Caco-2 (cell line): Measurements from ENCODE around the gene FNDC11. TPM values are rescaled to one million over a fixed set of nuclear protein-coding genes. Genes with fewer than 3 reads are reported as not detected.

Experiments used
- BruUV-seq: library from RNA; stranded (reverse); fragments of 400-500 nt; replicated peaks from 2 replicates; lab custom pipeline; 2021; lab: Mats Ljungman, UMichigan
- CTCF ChIA-PET: fragments of 300-600 bp; sonication (Branson Sonifier 250); formaldehyde crosslinking; loops from one replicate; lab custom pipeline; 2022; ENCODE audit warnings: antibody characterized with exemption; lab: Charles Lee
- POLR2A ChIA-PET: fragments of 300-600 bp; sonication (Branson Sonifier 250); formaldehyde crosslinking; loops from one replicate; lab custom pipeline; 2022; ENCODE audit warnings: antibody characterized with exemption; lab: Charles Lee
- DNase-seq, 2 experiments: peaks; one replicate each; pipeline versions ENCODE4 v3.0.0 to v3.0.0-alpha.2; 2020 to 2022
- H3K27me3 ChIP-seq: replicated peaks from 2 replicates; pipeline ENCODE4 v1.6.0; 2011; ENCODE audit warnings: low read length; ENCODE audit not compliant: control insufficient read depth, insufficient read depth
- H3K36me3 ChIP-seq: 2 replicates; pipeline ENCODE4 v1.5.1; 2011; ENCODE audit warnings: low read length; ENCODE audit not compliant: control insufficient read depth, insufficient read depth
- H3K4me1 ChIP-seq: fragments of 250-450 bp; sonication (Bioruptor Pico); 2 replicates; pipeline ENCODE4 v1.5.1; 2020; ENCODE audit warnings: mild to moderate bottlenecking
- H3K4me3 ChIP-seq: 2 replicates; pipeline ENCODE4 v1.5.1; 2011; ENCODE audit warnings: low read depth, mild to moderate bottlenecking, control low read depth, low read length
- H3K9me3 ChIP-seq: fragments of 250-450 bp; sonication (Bioruptor Pico); 2 replicates; pipeline ENCODE4 v1.5.1; 2020; ENCODE audit warnings: mild to moderate bottlenecking, moderate library complexity
- H3K27ac Mint-ChIP-seq: one replicate; pipeline ENCODE4 v1.8.0; 2022; ENCODE audit warnings: mixed read lengths; ENCODE audit not compliant: unreplicated experiment
- H3K27me3 Mint-ChIP-seq: one replicate; pipeline ENCODE4 v1.8.0; 2022; ENCODE audit warnings: mixed read lengths; ENCODE audit not compliant: insufficient read depth, unreplicated experiment
- H3K36me3 Mint-ChIP-seq: one replicate; pipeline ENCODE4 v1.8.0; 2022; ENCODE audit warnings: mild to moderate bottlenecking, mixed read lengths; ENCODE audit not compliant: insufficient read depth, unreplicated experiment
- H3K4me1 Mint-ChIP-seq: one replicate; pipeline ENCODE4 v1.8.0; 2022; ENCODE audit warnings: low read depth, mixed read lengths; ENCODE audit not compliant: unreplicated experiment
- H3K4me3 Mint-ChIP-seq: one replicate; pipeline ENCODE4 v1.8.0; 2022; ENCODE audit warnings: mild to moderate bottlenecking, moderate library complexity, mixed read lengths; ENCODE audit not compliant: unreplicated experiment
- H3K9me3 Mint-ChIP-seq: one replicate; pipeline ENCODE4 v1.8.0; 2022; ENCODE audit warnings: mixed read lengths; ENCODE audit not compliant: unreplicated experiment
- intact Hi-C: fragments of 100-400 bp; cut with micrococcal nuclease; formaldehyde crosslinking; loops from one replicate; pipeline ENCODE4 v1.10.0; 2022; ENCODE audit not compliant: unreplicated experiment
- total RNA-seq: library from RNA; stranded (reverse); gene quantifications from 2 replicates; pipeline ENCODE4 v1.2.3, GENCODE V29; 2022
- TF ChIP-seq, protein P1 (sequence below), 2 experiments: fragments of 200-600 bp in 1 of 2; IDR thresholded peaks; 1 replicate in 1 of 2; 2 replicates in 1 of 2; pipeline versions ENCODE4 v1.5.1 to v1.8.0; 2011 to 2022; ENCODE audit warnings: antibody characterized with exemption in 1 of 2, control low read depth in 1 of 2, inconsistent platforms in 1 of 2, low read depth in 1 of 2, low read length in 1 of 2, mild to moderate bottlenecking in 1 of 2, moderate library complexity in 1 of 2; ENCODE audit not compliant: insufficient read depth in 1 of 2, severe bottlenecking in 1 of 2, unreplicated experiment in 1 of 2

FNDC11 gene
- total RNA-seq, 1 experiment from 2014 or later = not detected

- Histone ChIP-seq H3K36me3 (no peaks in the 10 kb centered on the region), H3K4me3 (no peak overlapping the region), H3K27me3 (no peaks in the 10 kb centered on the region), H3K4me1 (peaks cover 28% of the 10 kb centered on the region), H3K9me3 (no peaks in the 10 kb centered on the region)
- TF ChIP-seq, protein P1, sequence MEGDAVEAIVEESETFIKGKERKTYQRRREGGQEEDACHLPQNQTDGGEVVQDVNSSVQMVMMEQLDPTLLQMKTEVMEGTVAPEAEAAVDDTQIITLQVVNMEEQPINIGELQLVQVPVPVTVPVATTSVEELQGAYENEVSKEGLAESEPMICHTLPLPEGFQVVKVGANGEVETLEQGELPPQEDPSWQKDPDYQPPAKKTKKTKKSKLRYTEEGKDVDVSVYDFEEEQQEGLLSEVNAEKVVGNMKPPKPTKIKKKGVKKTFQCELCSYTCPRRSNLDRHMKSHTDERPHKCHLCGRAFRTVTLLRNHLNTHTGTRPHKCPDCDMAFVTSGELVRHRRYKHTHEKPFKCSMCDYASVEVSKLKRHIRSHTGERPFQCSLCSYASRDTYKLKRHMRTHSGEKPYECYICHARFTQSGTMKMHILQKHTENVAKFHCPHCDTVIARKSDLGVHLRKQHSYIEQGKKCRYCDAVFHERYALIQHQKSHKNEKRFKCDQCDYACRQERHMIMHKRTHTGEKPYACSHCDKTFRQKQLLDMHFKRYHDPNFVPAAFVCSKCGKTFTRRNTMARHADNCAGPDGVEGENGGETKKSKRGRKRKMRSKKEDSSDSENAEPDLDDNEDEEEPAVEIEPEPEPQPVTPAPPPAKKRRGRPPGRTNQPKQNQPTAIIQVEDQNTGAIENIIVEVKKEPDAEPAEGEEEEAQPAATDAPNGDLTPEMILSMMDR (IDR thresholded peaks at IDR 0.05; ENCODE audit: insufficient read depth in 1 of 2, low read depth in 1 of 2, low read length in 1 of 2, severe bottlenecking in 1 of 2, unreplicated experiment in 1 of 2) = no peak
- Mint-ChIP-seq H3K4me1 (peaks cover 12% of the 10 kb centered on the region), H3K27me3 (no peaks in the 10 kb centered on the region), H3K27ac (no peak overlapping the region), H3K36me3 (peaks cover 5% of the 10 kb centered on the region), H3K9me3 (no peaks in the 10 kb centered on the region), H3K4me3 (no peak overlapping the region)
- CTCF ChIA-PET = interaction anchor here (0.6 to 2.6 kb wide), 10 partner anchors 10 to 1180 kb away, joined by 3 to 20 read pairs (median 6); partner anchors contain the start of genes ARFRP1, PPDPF, TNFRSF6B and ZGPAT
- no peak for DNase-seq
- BruUV-seq = no TSS peak
- intact Hi-C loops = loop anchor here (2.0 to 5.0 kb wide), 6 partner anchors 33 to 581 kb away; partner anchors contain the start of genes HELZ2 and UCKL1
- POLR2A ChIA-PET = interaction anchor here (0.5 to 1.1 kb wide), 3 partner anchors 35 to 539 kb away, joined by 3 to 6 read pairs (median 5); partner anchors contain the start of genes HELZ2, PRPF6 and RGS19
Observed at GRCh38 chr20:63539441-63540370, 14.3 kb upstream of the FNDC11 start.

- intact Hi-C loops = no loop called here
- Histone ChIP-seq H3K27me3 (no peaks in the 10 kb centered on the region), H3K36me3 (no peaks in the 10 kb centered on the region), H3K4me1 (peaks cover 29% of the 10 kb centered on the region), H3K4me3 (no peak overlapping the region), H3K9me3 (no peaks in the 10 kb centered on the region)
- Mint-ChIP-seq H3K9me3 (no peaks in the 10 kb centered on the region), H3K27me3 (no peaks in the 10 kb centered on the region), H3K36me3 (peaks cover 5% of the 10 kb centered on the region), H3K4me1 (peaks cover 21% of the 10 kb centered on the region), H3K4me3 (no peak overlapping the region), H3K27ac (no peak overlapping the region)
- ChIA-PET POLR2A (interaction anchor here (0.5 to 1.0 kb wide), 2 partner anchors 34 to 539 kb away, joined by 5 to 6 read pairs; partner anchors contain the start of genes HELZ2 and RGS19), CTCF (interaction anchor here (0.7 kb wide), 1 partner anchor 81 kb away, joined by 3 read pairs; no protein-coding TSS in a partner anchor)
- TF ChIP-seq, protein P1 (IDR thresholded peaks at IDR 0.05; ENCODE audit: insufficient read depth in 1 of 2, low read depth in 1 of 2, low read length in 1 of 2, severe bottlenecking in 1 of 2, unreplicated experiment in 1 of 2) = no peak
- no TSS peak for BruUV-seq
- DNase-seq = no peak
Observed at GRCh38 chr20:63540417-63541186, 13.4 kb upstream of the FNDC11 start.

GRCh38 chr20:63541371-63541770, 12.6 kb upstream of the FNDC11 start:
- no peak overlapping the region for H3K4me3 ChIP-seq
- Mint-ChIP-seq H3K27me3 (no peaks in the 10 kb centered on the region), H3K4me3 (no peak overlapping the region), H3K4me1 (peaks cover 22% of the 10 kb centered on the region), H3K36me3 (peaks cover 5% of the 10 kb centered on the region), H3K9me3 (no peaks in the 10 kb centered on the region), H3K27ac (no peak overlapping the region)
- POLR2A ChIA-PET = no interaction called here
- no TSS peak for BruUV-seq
- no peaks in the 10 kb centered on the region for H3K27me3 ChIP-seq
- CTCF ChIA-PET = interaction anchor here (0.7 to 1.4 kb wide), 2 partner anchors 80 to 100 kb away, joined by 3 read pairs; no protein-coding TSS in a partner anchor
- DNase-seq = no peak
- intact Hi-C loops = no loop called here
- peaks cover 36% of the 10 kb centered on the region for H3K4me1 ChIP-seq
- H3K9me3 ChIP-seq = no peaks in the 10 kb centered on the region
- TF ChIP-seq, protein P1 (IDR thresholded peaks at IDR 0.05; ENCODE audit: insufficient read depth in 1 of 2, low read depth in 1 of 2, low read length in 1 of 2, severe bottlenecking in 1 of 2, unreplicated experiment in 1 of 2) = no peak
- no peaks in the 10 kb centered on the region for H3K36me3 ChIP-seq
